Prostate gland (tissue), 2 donors: ENCODE results near the gene IL25.

Experiments
- CTCF ChIP-seq, 4 experiments: fragments of 200-600 bp in 2 of 4; fragments of 450-650 bp in 2 of 4; sonication (generic) in 2 of 4; IDR thresholded peaks; 1 replicate in 3 of 4; 2 replicates in 1 of 4; pipeline ENCODE4 v1.5.1; 2016 to 2019; ENCODE audit warnings: antibody characterized with exemption in 4 of 4, mild to moderate bottlenecking in 2 of 4, moderate library complexity in 2 of 4
- POLR2A ChIP-seq: fragments of 450-650 bp; IDR thresholded peaks from one replicate; pipeline ENCODE4 v1.6.1; 2016; ENCODE audit warnings: antibody characterized with exemption, mild to moderate bottlenecking
- POLR2AphosphoS5 ChIP-seq: sonication (generic); formaldehyde crosslinking; IDR thresholded peaks from one replicate; pipeline ENCODE4 v1.6.1; 2017; ENCODE audit warnings: antibody characterized with exemption

- TF ChIP-seq CTCF (IDR thresholded peaks at IDR 0.05): no peak
- no peak for TF ChIP-seq POLR2A
- TF ChIP-seq POLR2AphosphoS5: no peak
Observed at GRCh38 chr14:23345987-23346692, 26.5 kb upstream of the IL25 start.
